LNCaP clone FGC (cell line): ENCODE results near the gene CPNE1.
"Not testable (repeated sequence)": the region's sequence is repeated elsewhere in the genome, so short reads cannot be mapped to it uniquely, and the experiment has no call there.

Experiments used
- DNase-seq: peaks from one replicate; pipeline ENCODE4 v3.0.0-alpha.2; 2011; ENCODE audit warnings: low read depth
- H3K4me3 ChIP-seq: 2 replicates; pipeline ENCODE4 v1.5.1; 2011; ENCODE audit warnings: mild to moderate bottlenecking, low read depth, low read length, control low read depth
- CTCF ChIP-seq: IDR thresholded peaks from 2 replicates; pipeline ENCODE4 v1.5.1; 2012; ENCODE audit warnings: mild to moderate bottlenecking; ENCODE audit not compliant: control insufficient read depth, insufficient read depth; ENCODE audit errors: extremely low read depth

The CPNE1 gene

DNA sequence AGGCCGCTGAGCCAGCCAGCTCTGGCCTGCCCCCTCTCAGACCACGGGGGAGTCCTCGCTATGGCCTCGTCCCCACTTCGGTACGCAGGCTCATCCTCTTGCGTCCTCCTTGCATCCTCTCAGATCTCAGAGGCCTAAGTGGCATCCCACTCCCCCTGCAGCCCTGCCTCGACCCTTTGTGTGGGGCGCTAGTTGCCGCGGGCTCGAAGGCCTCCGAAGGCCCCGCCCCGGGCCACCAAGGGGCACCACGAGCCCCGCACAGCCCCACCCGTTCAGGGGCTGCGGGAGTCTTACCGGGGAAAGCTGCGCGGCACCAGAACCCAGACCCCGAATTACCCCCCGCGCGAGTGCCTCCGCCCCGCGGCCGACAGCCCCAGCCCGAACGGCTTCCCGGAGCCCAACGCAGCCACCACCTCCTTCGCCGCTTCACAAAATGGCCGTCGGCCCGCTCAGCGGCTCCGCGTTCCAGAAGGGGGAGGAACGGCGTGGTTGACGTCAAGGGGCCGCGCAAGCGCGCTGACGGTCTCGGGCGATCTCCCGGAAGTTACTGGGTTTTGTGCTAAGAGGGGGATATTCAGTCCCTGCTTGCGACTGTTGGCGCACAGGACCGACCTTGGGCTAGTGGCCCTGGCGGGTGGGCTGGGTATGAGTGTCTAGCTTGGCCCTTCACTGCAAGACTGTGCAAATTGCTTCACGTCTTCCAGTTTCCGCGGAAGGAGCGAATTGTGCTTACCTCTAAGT, at the start of gene CPNE1, which contains the start of gene RBM12:
Gene CPNE1 (minus strand): TSS at position 435 of the 741 bp plus-strand sequence. CDS start 31,977 bp downstream, outside the sequence.
Gene RBM12 (minus strand): TSS at position 435 of the 741 bp plus-strand sequence. CDS start 9,578 bp downstream, outside the sequence.
- DNase-seq = peak; percentile 70
- no peak for TF ChIP-seq CTCF
- peak within 1 kb of the TSS; percentile 81 for H3K4me3 ChIP-seq

DNA sequence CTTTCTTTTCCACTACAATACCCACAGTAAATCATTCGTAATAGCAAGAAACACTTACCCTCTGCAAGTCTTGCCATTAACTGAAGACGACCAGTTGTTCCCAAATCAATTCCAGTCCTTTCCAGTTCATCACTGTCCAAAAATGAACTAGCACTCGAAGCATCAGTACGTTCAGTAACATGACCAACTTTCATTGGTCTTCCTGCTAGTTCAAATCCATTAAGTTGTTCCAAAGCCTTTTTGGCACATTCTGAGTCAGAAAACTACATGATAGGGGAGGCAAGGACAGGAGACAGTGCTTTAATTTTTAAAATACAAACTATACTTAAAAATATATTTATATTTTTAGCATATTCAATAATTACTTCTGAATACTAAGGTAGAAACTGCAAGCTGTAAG, 49.4 kb upstream of the CPNE1 start:
- H3K4me3 ChIP-seq = no peak overlapping the region
- no peak for TF ChIP-seq CTCF
- no peak for DNase-seq

DNA sequence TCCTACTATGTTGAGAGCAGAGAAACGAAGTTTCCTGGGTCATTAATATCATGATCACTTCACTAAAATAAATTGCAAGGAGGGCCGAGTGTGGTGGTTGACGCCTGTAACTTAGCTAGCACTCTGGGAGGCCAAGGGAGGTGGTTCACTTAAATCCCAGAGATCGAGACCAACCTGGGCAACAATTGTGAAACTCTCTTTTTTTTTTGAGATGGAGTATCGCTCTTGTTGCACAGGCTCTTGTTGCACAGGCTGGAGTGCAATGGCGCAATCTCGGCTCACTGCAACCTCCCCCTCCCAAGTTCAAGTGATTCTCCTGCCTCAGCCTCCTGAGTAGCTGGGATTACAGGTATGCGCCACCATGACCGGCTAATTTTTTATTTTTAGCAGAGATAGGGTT, 48.4 kb upstream of the CPNE1 start:
- DNase-seq = not testable (repeated sequence)

DNA sequence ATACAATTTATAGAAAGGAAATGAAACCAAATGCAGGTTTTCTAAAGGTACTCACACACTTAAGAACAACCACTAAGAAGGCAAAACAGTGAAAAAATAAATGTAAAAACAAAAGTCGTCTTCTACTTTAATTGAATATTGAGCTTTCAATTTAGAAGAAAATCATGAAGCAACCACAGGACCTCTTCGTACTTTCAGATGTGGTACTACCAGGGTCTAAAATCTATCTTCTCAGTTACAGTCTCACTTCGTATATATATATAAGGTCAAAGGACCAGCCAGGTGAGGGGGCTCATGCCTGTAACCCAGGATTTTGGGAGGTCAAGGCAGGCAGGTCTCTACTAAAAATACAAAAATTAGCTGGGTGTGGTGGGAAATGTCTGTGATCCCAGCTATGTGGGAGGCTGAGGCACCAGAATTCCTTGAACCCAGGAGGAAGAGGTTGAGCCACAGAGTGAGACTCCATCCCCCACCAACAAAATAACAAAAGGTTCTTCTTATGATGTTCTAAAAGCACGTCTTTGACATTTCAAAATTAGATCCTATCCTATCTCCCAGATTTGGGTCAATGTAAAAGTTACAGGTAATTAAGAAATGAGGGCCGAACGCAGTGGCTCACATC, 47.0 kb upstream of the CPNE1 start:
- no peak overlapping the region for H3K4me3 ChIP-seq
- no peak for TF ChIP-seq CTCF
- no peak for DNase-seq

More for the DNA sequence above, 48.4 kb upstream of the CPNE1 start:
- not testable (repeated sequence) for H3K4me3 ChIP-seq

GRCh38 chr20:35710884-35711587, 46.3 kb upstream of the CPNE1 start:
- no peak for TF ChIP-seq CTCF
- no peak for DNase-seq
- no peak overlapping the region for H3K4me3 ChIP-seq

DNA sequence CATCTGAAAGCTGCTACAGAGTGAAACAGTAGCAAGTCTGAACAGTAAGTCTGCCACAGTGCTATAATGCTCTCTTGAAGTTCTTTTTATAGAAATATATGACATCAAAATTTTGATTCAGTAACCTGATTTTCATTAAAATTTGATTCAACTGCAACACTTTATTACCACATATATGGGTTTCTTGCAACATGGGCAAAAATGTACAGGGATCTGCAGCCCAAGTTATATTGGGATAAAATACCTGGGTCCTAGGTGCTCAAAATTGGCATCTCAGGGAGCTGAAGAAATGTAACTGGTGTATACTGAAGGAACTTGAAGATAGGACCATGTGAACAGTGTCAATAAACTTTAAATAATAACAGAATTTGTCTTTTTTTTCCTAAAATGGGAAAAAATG, 45.3 kb upstream of the CPNE1 start:
- TF ChIP-seq CTCF = no peak
- no peak for DNase-seq
- H3K4me3 ChIP-seq = no peak overlapping the region

DNA sequence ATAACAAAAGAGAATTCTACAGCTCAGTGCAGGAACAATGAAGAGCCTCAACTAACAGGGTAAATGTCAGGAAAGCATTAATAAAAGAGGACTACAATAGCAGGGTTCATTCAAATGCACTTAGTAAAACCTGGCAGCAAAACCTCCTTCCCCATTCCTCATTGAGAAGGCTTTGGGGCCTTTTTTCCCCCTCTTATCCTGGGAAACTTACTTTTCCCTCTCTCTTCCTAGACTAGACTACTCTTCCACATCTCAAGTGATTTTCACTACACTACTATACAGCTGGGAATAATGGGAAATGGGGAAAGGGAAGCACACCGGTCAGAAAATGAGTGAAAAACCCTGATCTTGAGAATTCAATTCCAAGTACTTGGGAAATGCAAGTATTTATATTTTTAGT, 44.6 kb upstream of the CPNE1 start:
- no peak overlapping the region for H3K4me3 ChIP-seq
- no peak for DNase-seq

More for the DNA sequence above, 44.6 kb upstream of the CPNE1 start:
- no peak for TF ChIP-seq CTCF
